GM18870 (cell line): ENCODE measurements around the gene SSH2.
"Not testable (repeated sequence)": the region's sequence is repeated elsewhere in the genome, so short reads cannot be mapped to it uniquely, and the experiment has no call there.

ENCODE experiments used
- ATAC-seq: cut with Tn5 transposase; IDR thresholded peaks from one replicate; pipeline ENCODE4 v1.9.1; 2021; ENCODE audit warnings: moderate library complexity; ENCODE audit not compliant: unreplicated experiment

Gene SSH2

DNA sequence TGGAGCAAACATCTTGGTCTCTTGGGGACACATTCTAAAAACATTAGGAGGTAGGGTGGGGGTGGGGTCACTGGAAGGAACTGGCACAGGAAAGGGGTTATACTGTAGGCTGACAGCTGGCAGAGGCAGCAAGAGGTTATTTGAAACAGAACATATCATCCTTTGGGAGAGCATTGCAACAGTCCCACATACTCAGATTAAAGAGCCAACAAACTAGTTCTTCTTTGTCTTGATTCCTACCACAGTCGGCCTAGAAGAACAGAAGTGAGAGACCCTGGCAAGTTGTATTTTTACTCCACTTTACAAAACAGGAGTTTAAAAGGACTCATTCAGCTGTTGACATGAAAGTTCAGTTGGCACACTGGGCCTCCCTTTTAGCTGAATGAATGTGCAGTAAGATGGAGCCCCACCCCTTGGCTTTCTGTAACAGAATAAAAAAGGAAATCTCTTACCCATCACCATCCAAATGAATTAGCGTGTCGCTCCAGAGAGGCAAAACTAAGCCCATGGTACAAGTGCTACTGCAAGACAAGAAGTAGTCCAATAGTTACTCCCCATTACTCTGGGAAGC lies 252.7 kb downstream of the SSH2 start:
- no peak for ATAC-seq

DNA sequence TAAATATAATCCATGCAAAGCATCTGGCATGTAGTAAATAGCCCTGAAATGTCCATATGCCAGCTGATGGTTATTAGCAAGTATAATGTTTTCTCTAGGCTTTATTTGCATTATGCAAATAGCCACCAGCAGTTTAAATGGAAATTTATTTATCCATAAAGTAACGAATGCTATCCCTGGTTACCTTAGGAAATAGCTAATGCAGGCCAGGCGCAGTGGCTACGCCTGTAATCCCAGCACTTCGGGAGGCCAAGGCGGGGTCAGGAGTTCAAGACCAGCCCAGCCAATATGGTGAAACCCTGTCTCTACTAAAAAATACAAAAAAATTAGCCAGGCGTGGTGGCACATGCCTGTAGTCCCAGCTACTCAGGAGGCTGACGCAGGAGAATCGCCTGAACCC lies 254.1 kb downstream of the SSH2 start:
- not testable (repeated sequence) for ATAC-seq

DNA sequence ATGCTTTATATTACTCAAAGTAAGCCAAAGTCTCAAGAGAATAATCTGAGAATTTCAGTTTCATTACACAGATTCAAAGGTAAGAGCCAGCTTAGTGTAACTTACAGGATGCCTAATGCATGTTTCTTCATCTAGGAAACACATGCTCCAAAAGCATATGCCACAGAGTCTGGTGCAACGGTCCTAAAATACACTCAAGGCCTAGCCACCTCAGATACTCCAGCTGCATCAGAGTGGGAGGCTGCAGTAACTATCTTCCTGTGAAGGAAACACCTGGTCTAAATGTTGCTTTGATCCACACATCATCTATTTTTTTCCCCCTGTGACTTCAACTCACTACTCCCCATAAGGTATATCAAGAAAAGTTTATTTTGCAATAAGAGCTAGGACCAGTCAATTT lies 255.7 kb downstream of the SSH2 start:
- ATAC-seq: no peak

DNA sequence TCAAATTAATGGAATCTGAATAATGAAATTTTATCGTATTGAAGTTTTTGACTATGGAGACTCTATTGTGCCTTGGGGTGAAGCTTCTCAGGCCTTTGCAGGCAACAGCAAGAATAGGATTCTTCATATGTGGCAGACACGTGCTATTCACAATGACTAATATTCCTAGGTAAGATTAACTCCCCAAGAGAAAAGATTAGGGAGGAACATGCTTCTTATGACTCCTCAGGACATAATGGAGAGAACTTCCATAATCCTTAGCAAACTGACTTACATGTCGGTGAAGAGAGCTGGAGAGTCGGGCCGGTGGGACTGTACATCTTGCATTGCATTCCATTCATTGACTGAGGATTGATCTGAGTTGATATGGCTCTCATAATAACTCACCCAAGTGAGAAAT lies 258.4 kb downstream of the SSH2 start:
- no peak for ATAC-seq

DNA sequence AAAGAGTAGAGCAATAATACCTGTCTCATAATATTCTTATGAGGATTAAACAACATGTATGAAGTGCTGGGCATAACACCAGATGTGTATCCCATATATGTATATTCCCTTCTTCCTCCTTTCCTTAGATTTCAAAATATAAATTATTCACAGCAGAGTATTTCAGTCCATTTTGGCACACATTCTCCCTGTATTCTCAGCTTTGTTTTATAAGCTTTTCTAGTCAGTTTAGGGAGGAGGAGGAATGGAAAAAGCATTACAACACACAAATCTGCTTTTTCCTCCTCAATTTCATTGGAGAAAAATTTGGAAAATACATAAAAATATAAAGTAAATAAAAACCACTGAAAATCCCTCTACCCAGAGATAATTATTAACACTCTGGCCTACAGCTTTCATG lies 260.8 kb downstream of the SSH2 start:
- no peak for ATAC-seq

DNA sequence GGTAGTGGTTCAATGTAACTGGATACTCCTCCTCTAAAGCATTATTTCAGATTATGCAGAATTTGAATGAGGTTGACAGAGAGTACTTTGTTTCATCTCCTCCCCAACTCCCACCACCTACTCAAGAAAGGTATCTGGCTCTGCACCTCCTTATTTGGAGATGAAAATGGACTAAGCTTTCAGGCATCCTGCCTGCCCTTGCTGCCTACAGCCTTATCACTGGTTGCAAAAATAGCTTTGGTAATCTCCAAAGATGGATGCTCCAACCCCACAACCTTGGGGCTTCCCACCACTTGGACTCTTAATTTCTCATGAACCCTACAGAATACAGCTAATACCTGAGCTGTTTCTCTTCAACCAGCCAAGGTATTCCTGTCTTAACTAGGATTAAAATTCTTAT lies 262.1 kb downstream of the SSH2 start:
- ATAC-seq: no peak

DNA sequence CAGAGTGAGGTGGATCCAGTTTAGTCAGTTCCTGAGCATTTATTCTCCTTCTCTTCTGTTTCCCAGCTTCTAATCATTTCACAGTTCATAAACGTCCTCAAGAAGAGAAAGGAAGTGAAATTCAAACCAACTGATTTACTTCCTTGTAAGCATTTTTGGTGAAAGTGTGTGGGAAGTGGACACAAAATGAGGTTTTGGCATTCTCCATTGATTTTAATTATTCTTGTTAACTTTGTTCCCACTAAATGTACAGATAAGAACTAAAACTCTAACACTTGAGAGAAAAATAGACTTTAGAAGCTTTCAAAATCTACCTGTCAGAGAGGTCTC lies 264.6 kb downstream of the SSH2 start:
- ATAC-seq: no peak

DNA sequence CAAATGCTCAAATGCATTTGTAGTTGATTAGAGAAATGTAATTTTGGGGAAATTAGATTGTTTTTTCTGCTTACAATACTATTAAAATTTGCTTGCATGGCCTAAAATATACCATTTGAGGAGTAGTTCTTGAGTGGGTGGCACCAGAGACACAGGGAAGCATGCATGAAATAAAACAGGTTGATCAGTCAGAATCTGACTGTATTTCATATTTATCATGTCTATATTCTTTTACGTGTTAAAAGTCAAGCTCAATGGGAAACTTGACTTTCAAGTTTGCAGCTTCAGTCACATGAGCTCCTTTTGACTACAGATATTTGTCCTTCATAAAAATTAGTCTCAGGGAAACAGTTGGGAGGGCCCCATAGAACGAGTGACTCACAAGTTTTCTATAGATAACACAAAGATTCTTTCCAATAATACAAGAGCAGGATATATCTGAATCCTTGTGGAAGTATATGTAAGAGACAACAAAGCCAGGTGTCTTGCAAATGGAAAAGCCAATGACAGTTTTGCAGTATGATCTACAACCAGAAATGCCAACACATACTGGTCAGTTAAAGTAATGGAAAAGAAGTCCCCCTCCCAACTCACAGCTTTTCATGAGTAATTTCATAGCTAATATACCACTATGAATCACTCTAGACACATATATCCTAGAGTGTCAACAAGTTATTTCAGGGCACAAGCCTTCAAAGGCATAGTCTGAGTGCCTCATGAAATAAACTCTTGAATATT lies 265.1 kb downstream of the SSH2 start:
- no peak for ATAC-seq

DNA sequence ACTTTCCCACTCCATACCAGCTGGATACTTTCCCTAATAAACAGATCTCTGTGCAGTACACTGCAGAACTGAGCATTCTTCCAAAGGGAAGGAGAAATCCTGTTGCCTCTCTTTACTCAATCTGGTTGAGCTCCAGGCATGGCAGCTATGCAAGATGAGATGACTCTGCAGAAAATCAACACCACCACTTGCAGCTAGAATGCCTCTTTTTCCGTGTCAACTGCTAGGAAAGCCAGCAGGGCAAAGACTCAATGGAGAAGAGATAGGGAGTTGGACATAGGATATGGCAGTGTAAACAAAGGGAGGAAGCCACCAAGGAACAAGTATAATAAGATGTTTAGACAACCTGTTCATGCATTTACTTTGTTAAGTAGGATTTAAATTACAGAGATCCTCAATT lies 266.9 kb downstream of the SSH2 start:
- ATAC-seq: no peak

DNA sequence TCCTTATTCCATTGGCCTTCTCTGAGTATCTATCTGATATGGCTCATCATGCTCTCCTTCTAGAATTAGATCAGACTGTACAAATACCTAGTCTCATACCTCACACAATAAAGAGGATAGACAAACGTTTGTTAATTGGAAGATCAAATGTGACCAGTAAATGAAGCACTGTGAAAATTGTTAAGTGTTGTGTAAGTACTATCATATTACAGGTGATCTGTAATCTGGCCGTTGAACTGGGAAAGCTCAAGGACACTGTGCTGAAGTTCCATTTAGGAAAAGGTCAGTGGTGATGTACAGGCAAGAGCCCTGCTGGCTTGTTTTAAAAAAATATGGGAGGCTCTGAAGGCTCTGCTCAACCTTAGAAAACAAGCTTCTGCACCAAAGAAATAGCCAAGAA lies 268.8 kb downstream of the SSH2 start:
- ATAC-seq: no peak

DNA sequence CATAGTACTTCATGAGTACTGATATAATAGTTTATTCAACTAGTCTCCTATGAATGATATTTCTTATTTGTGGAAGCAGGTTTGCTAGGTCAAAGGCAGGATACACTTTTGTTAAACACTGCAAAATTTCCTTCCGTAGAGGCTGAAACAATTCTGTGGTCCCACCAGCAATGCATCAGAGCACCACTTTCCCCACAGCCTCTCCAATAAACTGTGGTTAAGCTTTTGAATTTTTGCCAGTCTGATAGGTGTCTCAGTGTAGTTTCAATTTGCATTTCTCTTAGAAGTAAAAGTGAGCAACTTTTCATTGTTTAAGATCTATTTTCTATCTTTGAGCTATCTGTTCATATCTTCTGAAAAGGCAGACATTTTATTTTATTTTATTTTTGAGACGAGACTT lies 270.9 kb downstream of the SSH2 start:
- no peak for ATAC-seq

DNA sequence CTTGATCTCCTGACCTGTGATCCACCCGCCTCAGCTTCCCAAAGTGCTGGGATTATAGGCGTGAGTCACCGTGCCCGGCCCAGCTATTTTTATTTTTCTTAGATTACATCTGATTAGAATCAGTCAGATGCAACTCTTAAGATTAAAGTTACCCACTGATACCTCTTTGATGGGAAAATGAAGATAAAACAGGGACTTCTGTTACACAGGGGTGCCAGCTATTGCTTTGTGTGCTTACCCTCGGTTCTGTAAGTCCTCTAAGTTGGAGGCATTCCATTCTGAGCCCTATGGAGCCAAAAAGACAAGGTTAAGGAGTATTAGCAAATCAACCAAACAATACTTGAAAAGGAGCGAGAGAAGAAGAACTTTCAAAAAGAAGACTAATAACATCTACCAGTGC lies 274.7 kb downstream of the SSH2 start:
- ATAC-seq: no peak

DNA sequence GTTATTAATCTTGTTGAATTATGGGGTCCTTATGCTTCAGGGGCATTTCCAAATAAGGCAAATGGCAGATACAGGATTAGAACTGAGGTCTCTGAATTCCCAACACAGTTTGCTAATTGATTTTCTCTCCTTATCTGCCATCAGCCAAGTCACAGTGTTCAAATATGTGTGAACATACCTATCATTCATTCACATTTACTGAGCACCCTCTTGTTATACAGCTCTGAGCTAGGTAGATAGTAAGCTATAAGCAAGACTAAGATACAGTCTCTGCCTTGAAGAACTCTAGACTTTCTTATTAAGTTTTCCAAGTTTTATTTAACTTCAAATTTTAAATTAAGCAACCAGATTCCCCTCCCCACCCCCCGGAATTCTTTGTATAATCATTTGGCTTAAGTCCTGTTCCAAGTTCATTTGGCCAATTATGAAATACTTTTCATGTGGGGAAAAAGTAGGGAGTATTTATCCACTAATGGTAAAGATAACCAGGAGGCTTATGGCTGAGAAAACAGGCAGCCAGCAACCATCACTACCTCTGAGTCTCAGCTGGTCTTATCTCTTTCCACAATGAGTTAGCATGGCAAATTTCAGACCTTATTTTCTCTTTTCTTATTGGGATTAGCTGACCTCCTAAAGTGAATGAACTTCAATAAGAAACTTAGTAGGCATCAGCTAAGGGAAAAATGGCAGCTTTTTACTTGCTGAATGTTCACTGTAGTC lies 275.9 kb downstream of the SSH2 start:
- ATAC-seq: no peak

DNA sequence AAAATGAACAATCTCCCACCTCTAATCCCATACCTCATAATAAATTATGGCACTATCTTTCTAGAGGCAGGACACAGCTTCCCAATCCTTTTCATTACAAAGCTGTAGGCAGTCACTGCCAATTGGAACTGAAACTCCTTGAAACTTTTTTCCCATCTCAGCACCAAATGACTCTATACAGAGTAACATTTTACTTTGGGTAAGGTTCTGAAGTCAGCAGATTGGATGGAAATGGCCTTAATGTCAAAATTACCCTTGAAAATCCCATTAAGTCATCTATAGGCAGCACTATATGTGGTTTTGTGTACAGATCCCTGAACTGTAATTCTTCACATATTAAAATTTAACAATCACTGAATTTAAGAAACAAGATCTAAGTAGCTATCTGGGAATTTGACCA lies 277.1 kb downstream of the SSH2 start:
- ATAC-seq: no peak

DNA sequence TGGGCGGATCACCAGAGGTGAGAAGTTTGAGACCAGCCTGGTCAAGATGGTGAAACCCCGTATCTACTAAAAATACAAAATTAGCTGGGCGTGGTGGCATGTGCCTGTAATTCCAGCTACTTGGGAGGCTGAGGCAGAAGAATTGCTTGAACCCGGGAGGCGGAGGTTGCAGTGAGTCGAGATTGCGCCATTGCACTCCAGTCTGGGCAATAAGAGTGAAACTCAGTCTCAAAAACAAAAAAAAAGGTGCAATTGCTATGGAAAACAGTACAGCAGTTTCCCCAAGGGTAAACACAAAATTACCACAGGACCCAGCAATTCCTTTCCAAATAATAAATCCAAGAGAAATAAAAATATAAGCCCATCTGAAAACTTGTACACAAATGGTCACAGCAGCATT lies 278.1 kb downstream of the SSH2 start:
- ATAC-seq: not testable (repeated sequence)

DNA sequence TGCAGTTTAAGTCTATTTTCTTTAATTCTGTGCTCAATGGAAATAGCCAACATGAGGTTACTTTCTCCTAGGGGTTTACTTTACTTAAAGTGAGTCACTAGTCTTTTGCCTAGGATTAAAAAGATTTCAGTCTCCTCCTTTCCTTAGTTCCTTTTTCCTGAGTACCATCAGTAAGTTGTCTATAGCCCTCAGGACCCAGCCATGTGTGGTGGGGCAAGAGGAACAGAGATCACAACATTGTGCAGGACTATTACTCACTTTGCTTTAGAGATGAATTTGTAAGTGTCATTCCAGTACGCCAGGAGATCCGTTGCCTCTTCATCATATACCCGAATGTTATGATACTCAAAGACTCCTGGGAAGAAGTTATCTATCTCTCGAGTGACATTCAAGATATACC lies 279.6 kb downstream of the SSH2 start:
- ATAC-seq: no peak

DNA sequence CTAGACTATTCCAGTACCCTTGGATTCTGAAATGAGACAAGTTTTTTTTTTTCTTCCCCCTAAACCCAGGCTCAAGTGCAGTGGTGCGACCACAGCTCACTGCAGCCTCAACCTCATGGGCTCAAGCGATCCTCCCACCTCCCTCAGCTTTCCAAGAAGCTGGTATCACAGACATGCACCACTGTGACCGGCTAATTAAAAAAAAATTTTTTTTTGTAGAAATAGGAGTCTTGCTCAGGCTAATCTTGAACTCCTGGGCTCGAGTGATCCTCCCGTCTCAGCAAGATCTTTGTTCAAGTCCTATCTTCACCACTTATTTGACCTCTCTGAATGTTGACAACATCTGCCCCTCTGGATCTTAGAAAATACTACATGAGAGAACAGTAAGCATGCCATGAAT lies 280.7 kb downstream of the SSH2 start:
- no peak for ATAC-seq

DNA sequence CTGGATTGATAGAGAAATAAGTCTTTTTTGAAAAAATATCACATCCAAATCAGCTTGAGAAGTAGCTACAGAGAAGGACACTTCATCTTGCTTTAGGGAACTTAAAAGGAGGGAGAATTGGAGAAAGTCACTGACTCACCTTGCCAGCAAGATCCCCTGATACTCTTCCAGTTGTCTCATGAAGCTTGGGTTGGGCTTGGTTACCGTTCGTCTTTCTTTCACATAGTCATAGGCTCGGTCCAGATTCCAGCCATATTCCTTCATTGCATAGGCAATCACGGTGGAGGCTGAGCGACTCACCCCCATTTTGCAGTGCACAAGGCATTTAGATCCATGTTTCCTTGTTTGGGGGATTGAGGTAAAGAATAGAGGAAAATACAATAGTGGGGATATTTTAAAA lies 282.0 kb downstream of the SSH2 start:
- ATAC-seq: no peak

DNA sequence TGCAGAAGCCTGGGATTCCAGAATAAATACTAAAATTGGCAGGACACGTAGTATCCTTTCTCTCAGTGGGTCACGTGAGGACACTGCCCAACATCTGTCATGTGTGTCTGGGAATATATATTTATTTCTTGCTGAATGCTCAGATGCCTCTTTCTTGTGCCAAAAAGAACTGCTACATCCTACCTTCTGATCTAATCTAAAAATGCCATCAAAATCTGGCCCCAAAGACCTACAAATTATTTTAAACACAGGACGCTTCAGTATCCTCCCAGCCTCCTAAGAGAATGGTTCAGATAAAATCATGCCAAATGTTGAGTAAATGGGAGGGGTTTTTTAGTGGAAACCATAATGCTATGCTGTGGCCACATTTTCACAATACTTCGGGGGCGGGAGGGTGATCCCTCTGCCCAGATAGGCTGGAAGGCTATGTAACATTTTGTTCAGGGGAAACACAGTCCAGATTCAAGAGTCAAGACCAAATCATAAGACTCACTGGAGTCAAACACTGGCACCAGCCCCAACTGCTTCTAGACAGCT lies 284.4 kb downstream of the SSH2 start:
- ATAC-seq: no peak

DNA sequence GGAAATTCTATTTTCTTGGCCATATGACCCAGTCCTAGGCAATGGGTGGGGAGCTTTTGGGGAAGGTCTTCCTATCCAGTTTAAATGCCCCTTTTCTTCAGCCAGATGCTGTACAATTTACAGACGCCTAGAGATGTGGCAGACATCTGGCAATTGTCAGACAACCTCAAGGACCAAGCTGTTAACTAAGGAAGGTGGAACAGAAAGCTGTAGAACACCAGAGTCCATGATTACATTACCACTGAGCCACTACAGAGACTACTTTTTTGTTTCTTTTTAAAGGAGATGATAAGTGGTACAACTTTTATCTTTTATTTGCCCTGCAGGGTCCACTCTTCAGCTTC lies 286.2 kb downstream of the SSH2 start:
- no peak for ATAC-seq

DNA sequence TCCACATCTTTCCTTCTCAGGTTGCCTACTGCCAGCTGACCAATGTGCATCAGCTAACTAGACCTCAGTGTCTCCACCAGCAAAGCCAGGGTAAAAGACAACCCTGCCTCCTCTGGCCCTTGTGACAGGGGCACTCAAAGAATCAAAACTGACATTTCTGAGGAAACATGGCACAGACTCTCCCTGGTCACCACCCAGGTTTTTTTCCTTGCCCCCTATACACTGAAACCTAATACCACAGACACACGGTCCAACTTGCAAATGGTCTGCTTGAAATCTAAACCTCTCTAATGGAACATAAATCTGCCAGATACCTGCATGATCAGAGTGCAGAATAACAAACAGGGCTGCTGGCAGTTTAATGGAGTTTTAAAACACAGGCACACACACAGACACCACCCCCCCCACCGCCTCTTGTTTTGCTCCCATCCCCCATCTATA lies 287.8 kb downstream of the SSH2 start:
- ATAC-seq: no peak

DNA sequence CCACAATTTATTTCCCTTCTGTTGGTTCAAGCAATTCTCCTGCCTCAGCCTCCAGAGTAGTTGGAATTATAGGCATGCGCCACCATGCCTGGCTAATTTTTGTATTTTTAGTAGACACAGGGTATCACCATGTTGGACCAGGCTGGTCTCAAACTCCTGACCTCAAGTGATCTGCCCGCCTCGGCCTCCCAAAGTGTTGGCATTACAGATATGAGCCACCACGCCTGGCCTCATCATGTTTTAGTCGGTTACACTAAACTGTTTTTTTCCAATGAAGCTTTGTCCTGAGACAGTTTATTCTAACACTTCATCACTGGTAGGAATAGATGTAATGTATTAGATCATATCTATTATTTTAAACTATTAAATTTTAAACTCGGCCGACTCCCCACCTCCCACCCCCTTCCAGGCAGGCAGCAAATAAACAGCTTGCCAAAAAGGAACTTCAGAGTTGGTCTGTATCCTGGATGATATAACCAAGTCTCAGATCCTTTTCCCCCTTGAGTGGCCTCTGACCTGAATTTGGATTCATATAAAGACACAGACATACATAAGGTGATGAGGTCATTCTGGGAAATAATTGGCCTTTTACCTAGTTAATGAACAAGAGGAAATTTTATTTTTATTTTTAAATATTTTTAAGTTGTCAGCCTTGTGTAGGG lies 288.9 kb downstream of the SSH2 start:
- ATAC-seq: no peak
